NB4 (cell line): ENCODE measurements around the gene JAZF1.

Experiments
- POLR2A ChIP-seq: IDR thresholded peaks from 2 replicates; pipeline ENCODE4 v1.6.1; 2011; ENCODE audit warnings: mild to moderate bottlenecking; ENCODE audit not compliant: insufficient read length; ENCODE audit errors: extremely low read depth
- TF ChIP-seq, protein P1 (sequence below): IDR thresholded peaks from one replicate; pipeline ENCODE4 v1.5.1; 2012; ENCODE audit warnings: low read depth, low read length

DNA sequence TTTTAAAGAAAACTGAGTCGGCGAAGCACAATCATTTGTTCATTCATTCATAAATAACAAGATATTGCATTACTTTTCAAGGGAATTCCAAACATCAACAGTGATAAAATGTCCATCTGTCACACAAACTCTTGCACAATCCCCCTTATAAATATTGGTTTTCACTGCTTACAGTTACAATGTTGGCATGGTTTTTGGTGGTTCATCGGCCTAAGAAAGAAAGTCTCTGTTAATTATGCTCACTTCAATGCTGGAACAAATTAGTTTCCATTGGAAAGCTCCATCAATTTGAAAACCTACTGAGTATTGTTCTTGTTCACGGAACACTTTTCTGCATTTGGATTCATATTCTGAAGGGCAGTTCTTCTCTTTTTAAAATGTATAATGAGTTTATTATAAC is 188.5 kb downstream of the JAZF1 start:
- TF ChIP-seq, protein P1, sequence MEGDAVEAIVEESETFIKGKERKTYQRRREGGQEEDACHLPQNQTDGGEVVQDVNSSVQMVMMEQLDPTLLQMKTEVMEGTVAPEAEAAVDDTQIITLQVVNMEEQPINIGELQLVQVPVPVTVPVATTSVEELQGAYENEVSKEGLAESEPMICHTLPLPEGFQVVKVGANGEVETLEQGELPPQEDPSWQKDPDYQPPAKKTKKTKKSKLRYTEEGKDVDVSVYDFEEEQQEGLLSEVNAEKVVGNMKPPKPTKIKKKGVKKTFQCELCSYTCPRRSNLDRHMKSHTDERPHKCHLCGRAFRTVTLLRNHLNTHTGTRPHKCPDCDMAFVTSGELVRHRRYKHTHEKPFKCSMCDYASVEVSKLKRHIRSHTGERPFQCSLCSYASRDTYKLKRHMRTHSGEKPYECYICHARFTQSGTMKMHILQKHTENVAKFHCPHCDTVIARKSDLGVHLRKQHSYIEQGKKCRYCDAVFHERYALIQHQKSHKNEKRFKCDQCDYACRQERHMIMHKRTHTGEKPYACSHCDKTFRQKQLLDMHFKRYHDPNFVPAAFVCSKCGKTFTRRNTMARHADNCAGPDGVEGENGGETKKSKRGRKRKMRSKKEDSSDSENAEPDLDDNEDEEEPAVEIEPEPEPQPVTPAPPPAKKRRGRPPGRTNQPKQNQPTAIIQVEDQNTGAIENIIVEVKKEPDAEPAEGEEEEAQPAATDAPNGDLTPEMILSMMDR: no peak
- no peak for TF ChIP-seq POLR2A
